ENCODE results near the gene CSF2.

The CSF2 gene

DNA sequence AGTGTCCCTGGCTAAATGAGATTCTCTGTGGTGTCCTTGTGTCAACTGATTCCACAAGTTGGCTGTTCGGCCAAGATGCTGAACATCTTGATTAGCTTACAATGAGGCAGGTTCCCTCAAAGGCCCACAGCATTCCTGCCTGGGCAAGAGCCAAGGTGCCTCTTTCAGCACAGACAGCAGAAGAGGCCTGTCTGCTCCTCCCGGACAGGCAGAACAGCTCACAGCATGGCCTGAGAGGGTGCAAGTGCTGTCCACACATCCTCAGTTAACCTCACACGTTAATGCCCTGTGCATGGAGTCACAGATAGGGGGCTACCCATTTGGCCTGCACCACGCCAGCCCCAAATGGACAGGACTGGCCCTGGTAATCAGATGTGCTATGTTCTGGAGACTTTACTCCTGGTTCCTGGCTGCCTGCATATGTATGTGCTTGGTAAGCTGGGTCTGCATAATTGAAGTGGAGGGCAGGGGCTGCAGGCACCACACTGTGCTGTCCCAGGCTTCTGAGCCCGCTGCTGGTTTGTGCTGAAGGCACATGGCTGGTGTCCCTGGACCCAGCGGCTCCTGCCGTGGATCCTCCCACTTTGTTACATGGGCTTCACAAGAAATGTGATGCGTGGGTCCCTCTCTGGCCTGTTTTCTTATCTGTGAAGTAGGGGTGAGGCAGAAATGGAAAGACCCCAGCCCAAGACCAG lies 8.9 kb downstream of the CSF2 start:
- no peaks in the 10 kb centered on the region for H3K9me3 ChIP-seq (ENCODE audit: control insufficient read depth, insufficient read depth, low read depth, low read length)

DNA sequence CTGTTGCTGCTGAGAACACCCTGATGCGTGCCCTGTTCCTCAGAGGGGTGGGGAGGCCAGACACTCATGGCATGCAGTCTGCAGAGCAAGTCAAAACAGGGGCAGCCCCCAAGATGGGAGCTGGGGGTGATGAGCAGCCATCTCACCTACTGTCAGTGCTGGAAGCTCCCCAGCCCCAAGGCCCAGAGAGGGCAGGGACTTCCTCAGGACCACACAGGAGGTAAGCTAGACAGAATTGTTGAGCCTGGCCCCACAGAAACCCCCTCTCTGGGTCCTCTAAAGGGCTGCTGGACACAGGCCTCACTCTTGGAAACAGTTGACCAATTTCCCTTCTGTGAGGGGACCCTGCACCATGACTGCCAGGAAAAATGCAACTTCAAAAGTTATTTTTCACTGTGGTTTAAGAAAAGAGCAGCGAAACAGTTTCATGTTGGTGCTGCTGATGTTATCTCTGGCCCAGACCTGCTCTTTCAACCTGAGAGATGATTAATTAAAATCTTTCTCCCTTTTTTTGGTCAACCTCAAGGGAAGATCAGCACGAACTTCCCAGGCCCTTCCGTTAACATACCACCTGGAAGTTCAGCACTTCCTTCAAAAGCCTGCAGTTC lies 9.6 kb downstream of the CSF2 start:
- Histone ChIP-seq H3K4me1 (ENCODE audit: control insufficient read depth, insufficient read depth, low read length) (no peaks in the 10 kb centered on the region), H3K27ac (ENCODE audit: low read depth, low read length) (no peak overlapping the region), H3K9me3 (ENCODE audit: control insufficient read depth, insufficient read depth, low read depth, low read length) (no peaks in the 10 kb centered on the region), H3K27me3 (ENCODE audit: control insufficient read depth, insufficient read depth, low read length) (no peaks in the 10 kb centered on the region; the same call in 1 of the 2 replicates), H3K4me3 (ENCODE audit: low read depth, low read length) (no peak overlapping the region), H3K36me3 (ENCODE audit: control insufficient read depth, insufficient read depth, low read length) (no peaks in the 10 kb centered on the region), H3K9ac (ENCODE audit: low read length) (no peak overlapping the region)

More for the DNA sequence above, 8.9 kb downstream of the CSF2 start:
- H3K4me3 ChIP-seq (ENCODE audit: low read depth, low read length) = no peak overlapping the region
- H3K27me3 ChIP-seq (ENCODE audit: control insufficient read depth, insufficient read depth, low read length) = no peaks in the 10 kb centered on the region; the same call in 1 of the 2 replicates
- no peaks in the 10 kb centered on the region for H3K4me1 ChIP-seq (ENCODE audit: control insufficient read depth, insufficient read depth, low read length)
- H3K9ac ChIP-seq (ENCODE audit: low read length) = no peak overlapping the region
- no peak overlapping the region for H3K27ac ChIP-seq (ENCODE audit: low read depth, low read length)
- no peaks in the 10 kb centered on the region for H3K36me3 ChIP-seq (ENCODE audit: control insufficient read depth, insufficient read depth, low read length)

DNA sequence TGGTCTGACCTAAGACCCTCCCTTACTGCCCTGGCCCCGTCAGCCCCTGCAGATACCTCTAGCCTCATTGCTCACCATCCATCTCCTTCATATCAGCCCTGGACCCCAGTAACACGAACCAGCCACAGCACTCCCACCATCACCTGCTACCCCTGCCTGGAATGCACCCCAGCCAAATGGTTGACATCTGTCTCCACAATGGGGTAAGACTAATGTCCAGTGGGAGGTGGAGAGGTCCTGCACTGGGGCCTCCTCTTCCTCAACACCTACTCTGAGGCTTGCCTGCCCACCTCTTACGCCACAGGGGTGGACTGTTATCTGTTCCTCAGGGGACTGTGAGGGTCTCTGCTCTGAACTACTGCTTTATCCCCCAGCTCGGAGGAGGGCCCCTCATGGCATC lies 12.1 kb downstream of the CSF2 start:
- H3K9ac ChIP-seq (ENCODE audit: low read length) = no peak overlapping the region
- H3K27ac ChIP-seq (ENCODE audit: low read depth, low read length) = no peak overlapping the region
- H3K27me3 ChIP-seq (ENCODE audit: control insufficient read depth, insufficient read depth, low read length) = no peaks in the 10 kb centered on the region; the same call in 1 of the 2 replicates
- no peaks in the 10 kb centered on the region for H3K9me3 ChIP-seq (ENCODE audit: control insufficient read depth, insufficient read depth, low read depth, low read length)
- H3K4me1 ChIP-seq (ENCODE audit: control insufficient read depth, insufficient read depth, low read length) = no peaks in the 10 kb centered on the region
- H3K4me3 ChIP-seq (ENCODE audit: low read depth, low read length) = no peak overlapping the region
- H3K36me3 ChIP-seq (ENCODE audit: control insufficient read depth, insufficient read depth, low read length) = no peaks in the 10 kb centered on the region

DNA sequence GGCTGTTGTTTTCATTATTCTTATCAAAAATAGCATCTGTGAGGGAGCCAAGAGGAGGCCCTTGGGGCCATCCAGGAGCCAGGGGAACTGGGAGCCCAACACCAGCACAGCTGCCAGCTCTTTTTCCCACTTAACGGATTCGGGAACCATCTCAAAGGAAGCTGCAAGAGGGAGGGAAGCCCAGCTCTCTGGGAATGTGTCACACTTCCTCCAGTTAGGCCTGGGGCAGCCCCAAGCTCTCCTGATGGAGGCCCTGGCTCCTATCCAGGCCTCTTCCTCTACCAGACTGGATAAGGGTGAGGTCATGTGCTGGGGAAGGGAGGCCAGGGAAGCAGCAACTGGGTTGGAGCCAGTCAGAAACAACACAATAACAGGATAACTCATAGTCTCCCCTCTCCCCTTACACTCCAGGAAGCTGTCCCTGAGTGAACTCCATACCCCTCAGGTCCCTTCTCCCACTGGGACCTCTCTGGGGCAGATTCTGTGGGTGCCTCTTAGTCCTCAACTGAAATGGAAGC lies 12.7 kb downstream of the CSF2 start:
- no peak overlapping the region for H3K27ac ChIP-seq (ENCODE audit: low read depth, low read length)
- no peak overlapping the region for H3K4me3 ChIP-seq (ENCODE audit: low read depth, low read length)
- no peaks in the 10 kb centered on the region; the same call in 1 of the 2 replicates for H3K27me3 ChIP-seq (ENCODE audit: control insufficient read depth, insufficient read depth, low read length)
- no peak overlapping the region for H3K9ac ChIP-seq (ENCODE audit: low read length)
- no peaks in the 10 kb centered on the region for H3K9me3 ChIP-seq (ENCODE audit: control insufficient read depth, insufficient read depth, low read depth, low read length)
- H3K36me3 ChIP-seq (ENCODE audit: control insufficient read depth, insufficient read depth, low read length) = no peaks in the 10 kb centered on the region
- H3K4me1 ChIP-seq (ENCODE audit: control insufficient read depth, insufficient read depth, low read length) = no peaks in the 10 kb centered on the region

DNA sequence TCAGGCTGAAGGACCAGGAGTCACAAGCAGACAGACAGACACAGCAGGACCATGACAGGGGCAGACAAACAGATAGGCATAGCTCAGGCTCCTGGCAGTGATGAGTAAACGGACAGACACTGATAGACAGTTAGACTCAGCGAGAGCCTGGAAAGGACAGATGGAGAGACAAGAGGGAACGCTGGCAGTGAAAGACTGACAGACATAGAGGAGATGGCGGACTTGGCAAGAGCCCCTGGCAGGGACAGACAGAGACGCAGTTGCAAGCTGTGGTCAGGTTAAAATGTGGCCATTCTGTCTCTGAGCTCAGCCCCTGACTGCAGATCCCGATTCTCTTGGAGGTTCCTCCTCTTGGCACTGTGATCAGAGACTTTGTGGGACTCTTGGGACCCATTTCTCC lies 13.6 kb downstream of the CSF2 start:
- no peak overlapping the region for H3K27ac ChIP-seq (ENCODE audit: low read depth, low read length)
- no peaks in the 10 kb centered on the region for H3K4me1 ChIP-seq (ENCODE audit: control insufficient read depth, insufficient read depth, low read length)
- no peak overlapping the region for H3K9ac ChIP-seq (ENCODE audit: low read length)
- no peaks in the 10 kb centered on the region; the same call in 1 of the 2 replicates for H3K27me3 ChIP-seq (ENCODE audit: control insufficient read depth, insufficient read depth, low read length)
- H3K36me3 ChIP-seq (ENCODE audit: control insufficient read depth, insufficient read depth, low read length) = no peaks in the 10 kb centered on the region
- no peaks in the 10 kb centered on the region for H3K9me3 ChIP-seq (ENCODE audit: control insufficient read depth, insufficient read depth, low read depth, low read length)
- no peak overlapping the region for H3K4me3 ChIP-seq (ENCODE audit: low read depth, low read length)

DNA sequence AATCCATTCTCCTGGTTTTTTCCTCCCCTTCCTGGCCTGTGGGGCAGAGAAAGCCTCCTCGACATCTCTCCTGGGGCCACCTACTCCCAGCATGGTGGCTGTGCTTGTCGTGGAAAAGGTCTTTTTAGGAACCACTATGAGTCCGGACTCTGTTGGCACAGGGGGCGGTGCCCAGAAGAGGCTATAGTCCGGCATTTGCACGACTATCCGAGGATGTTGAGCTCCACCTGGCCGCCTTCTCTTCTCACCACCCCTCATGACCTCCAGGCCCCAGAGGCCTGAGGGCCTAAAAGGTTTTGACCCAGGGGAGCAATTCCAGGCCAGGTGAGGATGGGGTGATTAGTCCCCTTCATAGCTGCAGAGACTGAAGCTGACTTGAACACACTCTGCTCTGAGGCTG lies 14.1 kb downstream of the CSF2 start:
- H3K4me3 ChIP-seq (ENCODE audit: low read depth, low read length) = no peak overlapping the region
- no peak overlapping the region for H3K9ac ChIP-seq (ENCODE audit: low read length)
- H3K4me1 ChIP-seq (ENCODE audit: control insufficient read depth, insufficient read depth, low read length) = no peaks in the 10 kb centered on the region

DNA sequence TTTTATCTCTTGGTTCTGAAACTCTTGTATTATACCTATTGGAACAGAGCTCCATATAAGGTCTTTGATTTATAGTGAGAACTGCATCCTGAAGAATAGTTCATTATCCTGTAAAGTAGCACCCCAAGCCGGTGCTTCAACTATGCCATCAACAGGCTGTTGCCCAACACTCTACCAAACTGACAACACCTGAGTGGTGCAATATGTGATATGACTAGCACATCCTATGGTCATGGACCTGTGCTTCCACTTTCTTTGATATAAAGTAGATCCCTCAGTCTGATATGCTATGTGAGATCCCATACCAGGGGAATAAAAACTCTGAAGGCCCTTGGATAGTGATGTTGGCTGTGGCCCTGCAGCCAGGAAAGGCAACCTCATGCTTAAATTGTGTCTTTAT lies 15.8 kb downstream of the CSF2 start:
- Histone ChIP-seq H3K4me3 (ENCODE audit: low read depth, low read length) (no peak overlapping the region), H3K4me1 (ENCODE audit: control insufficient read depth, insufficient read depth, low read length) (no peaks in the 10 kb centered on the region), H3K9me3 (ENCODE audit: control insufficient read depth, insufficient read depth, low read depth, low read length) (no peaks in the 10 kb centered on the region)

More for the DNA sequence above, 14.1 kb downstream of the CSF2 start:
- no peaks in the 10 kb centered on the region; the same call in 1 of the 2 replicates for H3K27me3 ChIP-seq (ENCODE audit: control insufficient read depth, insufficient read depth, low read length)
- no peak overlapping the region for H3K27ac ChIP-seq (ENCODE audit: low read depth, low read length)
- H3K36me3 ChIP-seq (ENCODE audit: control insufficient read depth, insufficient read depth, low read length) = no peaks in the 10 kb centered on the region
- no peaks in the 10 kb centered on the region for H3K9me3 ChIP-seq (ENCODE audit: control insufficient read depth, insufficient read depth, low read depth, low read length)

DNA sequence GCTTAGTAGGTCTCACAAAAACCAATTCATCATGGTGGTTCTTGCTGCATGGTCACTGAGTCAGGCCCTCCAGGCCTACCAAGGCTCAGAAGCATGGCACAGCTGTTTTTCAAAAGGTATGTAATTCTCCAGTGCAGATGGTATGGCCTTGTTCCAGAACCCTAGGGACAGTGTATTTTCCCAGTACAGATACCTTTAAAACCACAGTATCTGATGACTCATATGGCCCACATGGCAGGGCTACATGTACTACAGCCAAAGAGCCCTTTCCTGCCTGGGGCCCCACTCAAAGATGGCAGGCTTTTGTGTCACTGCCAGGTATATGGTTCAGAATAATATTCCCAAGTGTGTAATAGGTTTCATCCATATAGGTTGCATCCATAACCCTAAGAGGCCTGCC lies 16.5 kb downstream of the CSF2 start:
- Histone ChIP-seq H3K36me3 (ENCODE audit: control insufficient read depth, insufficient read depth, low read length) (no peaks in the 10 kb centered on the region), H3K9me3 (ENCODE audit: control insufficient read depth, insufficient read depth, low read depth, low read length) (no peaks in the 10 kb centered on the region), H3K9ac (ENCODE audit: low read length) (no peak overlapping the region), H3K27ac (ENCODE audit: low read depth, low read length) (no peak overlapping the region), H3K4me3 (ENCODE audit: low read depth, low read length) (no peak overlapping the region), H3K27me3 (ENCODE audit: control insufficient read depth, insufficient read depth, low read length) (no peaks in the 10 kb centered on the region; the same call in 1 of the 2 replicates), H3K4me1 (ENCODE audit: control insufficient read depth, insufficient read depth, low read length) (no peaks in the 10 kb centered on the region)

More for the DNA sequence above, 15.8 kb downstream of the CSF2 start:
- no peaks in the 10 kb centered on the region; the same call in 1 of the 2 replicates for H3K27me3 ChIP-seq (ENCODE audit: control insufficient read depth, insufficient read depth, low read length)
- no peak overlapping the region for H3K27ac ChIP-seq (ENCODE audit: low read depth, low read length)
- H3K9ac ChIP-seq (ENCODE audit: low read length) = no peak overlapping the region
- H3K36me3 ChIP-seq (ENCODE audit: control insufficient read depth, insufficient read depth, low read length) = no peaks in the 10 kb centered on the region

DNA sequence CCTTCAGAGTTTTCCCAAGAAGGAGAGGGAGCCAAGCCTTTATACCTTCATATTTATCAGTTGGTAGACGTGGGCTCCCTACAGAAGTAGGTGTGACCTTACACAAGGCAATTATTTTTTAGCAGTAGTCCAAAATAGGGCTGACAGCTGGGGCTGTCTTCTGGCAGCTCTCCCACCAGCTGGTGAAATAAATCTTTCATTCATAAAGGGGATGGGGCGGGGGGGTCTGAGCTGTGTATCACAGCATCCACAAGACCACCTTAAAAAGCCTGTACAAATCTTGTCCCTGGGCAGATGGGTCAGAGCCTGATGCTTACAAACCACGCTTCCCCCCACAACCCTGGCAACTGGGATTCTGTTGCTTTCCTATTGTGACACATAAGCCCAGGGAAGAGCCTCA lies 19.7 kb downstream of the CSF2 start:
- Histone ChIP-seq H3K27ac (ENCODE audit: low read depth, low read length) (no peak overlapping the region), H3K4me3 (ENCODE audit: low read depth, low read length) (no peak overlapping the region), H3K27me3 (ENCODE audit: control insufficient read depth, insufficient read depth, low read length) (peaks cover 3% of the 10 kb centered on the region; the same call in 1 of the 2 replicates), H3K9ac (ENCODE audit: low read length) (no peak overlapping the region), H3K36me3 (ENCODE audit: control insufficient read depth, insufficient read depth, low read length) (no peaks in the 10 kb centered on the region), H3K4me1 (ENCODE audit: control insufficient read depth, insufficient read depth, low read length) (no peaks in the 10 kb centered on the region), H3K9me3 (ENCODE audit: control insufficient read depth, insufficient read depth, low read depth, low read length) (no peaks in the 10 kb centered on the region)

DNA sequence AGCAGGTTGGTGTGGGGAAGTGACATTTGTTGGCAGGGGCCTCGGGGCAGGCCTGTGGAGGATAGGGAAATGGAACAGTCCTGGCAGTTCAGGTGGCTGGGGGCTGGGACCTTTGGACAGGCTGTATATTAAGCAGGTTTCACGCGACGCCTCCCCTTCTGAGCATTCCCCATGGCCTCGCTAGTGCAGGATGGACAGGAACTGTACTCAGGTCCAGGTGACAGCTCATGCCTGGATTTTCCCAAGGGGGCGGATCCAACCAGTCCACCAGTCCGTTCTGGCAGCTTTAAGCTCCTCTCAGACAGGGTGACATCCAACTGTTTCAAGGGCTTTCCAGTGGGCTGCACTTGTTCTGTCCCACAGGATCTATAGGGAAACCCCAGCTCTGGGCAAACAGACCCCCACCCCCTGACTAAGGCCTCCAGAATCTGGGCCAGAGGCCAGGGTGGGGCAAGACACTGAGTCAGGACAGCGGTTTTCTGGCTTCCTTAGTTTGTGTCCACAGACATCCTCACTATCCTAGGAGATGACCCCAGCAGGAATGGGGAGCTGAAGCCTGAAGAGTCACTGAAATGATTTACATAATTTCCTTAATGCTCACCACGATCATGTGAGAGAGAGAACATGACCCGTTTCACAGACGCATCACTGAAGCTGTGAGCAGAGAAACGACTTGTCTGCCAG lies 20.9 kb downstream of the CSF2 start:
- H3K36me3 ChIP-seq (ENCODE audit: control insufficient read depth, insufficient read depth, low read length) = no peaks in the 10 kb centered on the region
- H3K27ac ChIP-seq (ENCODE audit: low read depth, low read length) = no peak overlapping the region
- H3K9ac ChIP-seq (ENCODE audit: low read length) = no peak overlapping the region
- H3K9me3 ChIP-seq (ENCODE audit: control insufficient read depth, insufficient read depth, low read depth, low read length) = no peaks in the 10 kb centered on the region
- peaks cover 3% of the 10 kb centered on the region; the same call in 1 of the 2 replicates for H3K27me3 ChIP-seq (ENCODE audit: control insufficient read depth, insufficient read depth, low read length)
- no peaks in the 10 kb centered on the region for H3K4me1 ChIP-seq (ENCODE audit: control insufficient read depth, insufficient read depth, low read length)
- no peak overlapping the region for H3K4me3 ChIP-seq (ENCODE audit: low read depth, low read length)

DNA sequence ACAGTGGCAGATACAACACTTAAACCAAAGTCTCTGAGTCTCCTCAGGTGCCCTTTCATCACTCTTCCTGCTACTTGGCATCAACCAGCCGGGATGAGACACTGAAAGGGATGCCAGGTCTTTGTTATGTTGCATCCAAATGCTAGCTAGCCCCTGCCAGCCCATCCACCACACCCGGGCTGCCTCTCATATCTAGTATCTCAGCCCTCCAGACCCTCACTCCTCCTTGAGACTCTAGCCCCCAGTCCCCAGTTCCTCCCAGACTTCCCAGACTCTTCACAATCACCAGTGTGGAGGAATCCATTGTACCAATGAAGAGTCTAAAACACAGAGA lies 21.5 kb downstream of the CSF2 start:
- H3K27ac ChIP-seq (ENCODE audit: low read depth, low read length) = no peak overlapping the region

More for the DNA sequence above, 21.5 kb downstream of the CSF2 start:
- Histone ChIP-seq H3K27me3 (ENCODE audit: control insufficient read depth, insufficient read depth, low read length) (peaks cover 3% of the 10 kb centered on the region; the same call in 1 of the 2 replicates), H3K36me3 (ENCODE audit: control insufficient read depth, insufficient read depth, low read length) (no peaks in the 10 kb centered on the region), H3K9ac (ENCODE audit: low read length) (no peak overlapping the region), H3K4me1 (ENCODE audit: control insufficient read depth, insufficient read depth, low read length) (no peaks in the 10 kb centered on the region), H3K9me3 (ENCODE audit: control insufficient read depth, insufficient read depth, low read depth, low read length) (no peaks in the 10 kb centered on the region), H3K4me3 (ENCODE audit: low read depth, low read length) (no peak overlapping the region)

All from HUES6 (cell line).